Measurements from ENCODE around the gene TAS2R42. TPM values are rescaled to one million over a fixed set of nuclear protein-coding genes. Genes with fewer than 3 reads are reported as not detected.

Gene TAS2R42, protein sequence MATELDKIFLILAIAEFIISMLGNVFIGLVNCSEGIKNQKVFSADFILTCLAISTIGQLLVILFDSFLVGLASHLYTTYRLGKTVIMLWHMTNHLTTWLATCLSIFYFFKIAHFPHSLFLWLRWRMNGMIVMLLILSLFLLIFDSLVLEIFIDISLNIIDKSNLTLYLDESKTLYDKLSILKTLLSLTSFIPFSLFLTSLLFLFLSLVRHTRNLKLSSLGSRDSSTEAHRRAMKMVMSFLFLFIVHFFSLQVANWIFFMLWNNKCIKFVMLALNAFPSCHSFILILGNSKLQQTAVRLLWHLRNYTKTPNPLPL
- not detected for total RNA-seq
- total RNA-seq = 0 reads per million in 2 donors

GRCh38 chr12:11186837-11187236 lies at the start of gene TAS2R42:
Gene TAS2R42, minus strand, starts transcription at chr12:11186937. Its CDS starts 0 bp downstream, at chr12:11186937.
- H3K4me1 Mint-ChIP-seq = peaks cover 6% of the 10 kb centered on the region
- ATAC-seq = no peak

GRCh38 chr12:11233532-11233931 lies 46.8 kb upstream of the TAS2R42 start:
- no peaks in the 10 kb centered on the region for H3K27me3 Mint-ChIP-seq
- no peaks in the 10 kb centered on the region for H3K4me1 Mint-ChIP-seq
- H3K36me3 Mint-ChIP-seq (ENCODE audit: low read depth) = no peaks in the 10 kb centered on the region
- DNase-seq (no peak), ATAC-seq (no peak)
- no peaks in the 10 kb centered on the region for H3K9me3 ChIP-seq (ENCODE audit: control insufficient read depth, low read length, poor library complexity, severe bottlenecking)
- H3K4me3 Mint-ChIP-seq = no peak overlapping the region
- no peak overlapping the region for H3K27ac Mint-ChIP-seq

More at GRCh38 chr12:11186837-11187236, at the start of gene TAS2R42:
- Mint-ChIP-seq H3K27me3 (no peaks in the 10 kb centered on the region), H3K4me3 (no peak within 1 kb of the TSS), H3K27ac (no peak within 1 kb of the TSS), H3K36me3 (ENCODE audit: low read depth) (peaks cover 5% of the 10 kb centered on the region)
- DNase-seq = no peak
- H3K9me3 ChIP-seq (ENCODE audit: control insufficient read depth, low read length, poor library complexity, severe bottlenecking) = no peaks in the 10 kb centered on the region

- no peak for ATAC-seq
- H3K9me3 ChIP-seq (ENCODE audit: control insufficient read depth, low read length, poor library complexity, severe bottlenecking) = no peaks in the 10 kb centered on the region
- H3K27me3 Mint-ChIP-seq = no peaks in the 10 kb centered on the region
- H3K4me3 Mint-ChIP-seq = no peak overlapping the region
- H3K27ac Mint-ChIP-seq = no peak overlapping the region
- H3K4me1 Mint-ChIP-seq = no peaks in the 10 kb centered on the region
- no peaks in the 10 kb centered on the region for H3K36me3 Mint-ChIP-seq (ENCODE audit: low read depth)
- DNase-seq = no peak
Measured at GRCh38 chr12:11228296-11228879, 41.7 kb upstream of the TAS2R42 start.

DNA sequence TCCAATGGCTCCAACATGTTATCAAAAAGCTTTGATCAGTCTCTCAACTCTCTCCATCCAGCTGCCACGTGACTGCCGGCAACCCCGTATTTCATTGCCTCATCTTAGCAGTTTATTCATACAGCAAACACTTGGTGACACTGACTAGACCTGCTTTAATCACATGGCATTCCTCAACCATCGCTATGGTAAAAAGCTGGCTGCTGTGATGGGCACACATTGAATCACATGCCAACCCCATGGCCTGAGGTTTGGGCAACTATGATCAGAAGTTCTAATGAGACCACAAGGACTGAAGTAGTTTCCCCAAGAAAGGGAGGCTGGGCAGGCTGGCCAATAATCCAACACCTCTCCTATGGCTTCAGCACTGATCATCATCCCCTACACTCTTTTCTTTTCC lies 40.6 kb upstream of the TAS2R42 start:
- no peaks in the 10 kb centered on the region for H3K9me3 ChIP-seq (ENCODE audit: control insufficient read depth, low read length, poor library complexity, severe bottlenecking)
- Mint-ChIP-seq H3K27me3 (no peaks in the 10 kb centered on the region), H3K36me3 (ENCODE audit: low read depth) (no peaks in the 10 kb centered on the region), H3K27ac (no peak overlapping the region), H3K4me1 (no peaks in the 10 kb centered on the region), H3K4me3 (no peak overlapping the region)
- ATAC-seq = no peak
- DNase-seq = no peak

DNA sequence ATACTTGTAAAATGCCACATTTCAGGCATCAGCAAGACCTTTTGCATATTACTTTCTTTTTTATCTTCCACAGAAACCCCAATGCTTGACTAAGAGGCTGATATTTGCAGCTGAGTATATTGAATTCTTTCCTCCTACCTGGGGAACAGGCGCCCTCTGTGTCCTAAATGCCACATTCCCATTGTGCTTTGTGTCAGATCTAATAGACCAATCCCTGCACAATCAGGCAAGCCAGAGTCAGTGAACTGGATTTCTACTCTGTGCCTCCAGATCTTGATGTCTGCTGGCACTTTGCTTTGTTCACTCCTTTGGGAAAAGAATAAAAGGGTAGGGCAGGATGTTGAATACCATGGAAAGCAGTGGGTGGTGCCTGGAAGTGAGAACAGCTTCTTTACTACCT lies 22.4 kb upstream of the TAS2R42 start:
- DNase-seq = no peak
- no peaks in the 10 kb centered on the region for H3K9me3 ChIP-seq (ENCODE audit: control insufficient read depth, low read length, poor library complexity, severe bottlenecking)
- no peak overlapping the region for H3K4me3 Mint-ChIP-seq
- H3K27ac Mint-ChIP-seq = no peak overlapping the region
- no peaks in the 10 kb centered on the region for H3K36me3 Mint-ChIP-seq (ENCODE audit: low read depth)
- ATAC-seq = no peak
- H3K27me3 Mint-ChIP-seq = no peaks in the 10 kb centered on the region
- H3K4me1 Mint-ChIP-seq = no peaks in the 10 kb centered on the region

DNA sequence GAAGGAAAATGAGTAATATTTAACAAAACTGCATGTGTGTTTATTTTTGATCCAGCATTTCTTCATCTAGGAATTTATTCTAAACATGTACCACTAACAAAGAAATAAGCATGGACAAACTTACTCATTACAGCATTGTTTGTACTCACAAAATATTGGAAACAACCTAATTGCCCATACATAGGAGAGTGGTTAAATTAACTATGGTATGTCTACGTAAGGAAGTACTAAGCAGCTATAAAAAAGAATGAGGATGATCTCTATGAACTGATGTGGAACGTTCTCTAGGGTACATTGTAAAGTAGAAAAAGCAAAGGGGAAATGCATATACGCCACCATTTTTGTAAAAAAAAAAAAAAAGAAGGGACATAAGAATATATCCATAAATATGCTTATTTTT lies 17.4 kb upstream of the TAS2R42 start:
- Mint-ChIP-seq H3K4me1 (peaks cover 2% of the 10 kb centered on the region), H3K27ac (no peak overlapping the region), H3K4me3 (no peak overlapping the region), H3K36me3 (ENCODE audit: low read depth) (no peaks in the 10 kb centered on the region), H3K27me3 (no peaks in the 10 kb centered on the region)
- ATAC-seq (no peak), DNase-seq (no peak)
- no peaks in the 10 kb centered on the region for H3K9me3 ChIP-seq (ENCODE audit: control insufficient read depth, low read length, poor library complexity, severe bottlenecking)

DNA sequence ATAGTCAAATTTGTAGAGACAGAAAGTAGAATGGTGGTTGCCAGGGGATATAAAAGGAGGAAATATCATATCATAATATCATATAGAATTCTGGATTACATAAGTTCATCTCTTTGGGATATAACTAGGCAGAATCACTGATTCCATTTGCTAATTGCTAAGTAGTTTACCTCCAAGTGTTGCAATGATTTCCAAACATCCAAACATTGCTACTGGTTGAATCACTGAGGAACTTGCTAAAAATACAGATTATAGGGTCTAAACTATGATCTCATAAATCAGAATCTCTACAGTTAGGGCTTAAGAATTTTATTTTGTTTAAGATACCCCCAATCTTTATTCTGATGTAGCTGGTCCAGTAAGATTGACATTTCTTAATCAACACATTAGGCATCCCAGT lies 16.1 kb upstream of the TAS2R42 start:
- H3K36me3 Mint-ChIP-seq (ENCODE audit: low read depth) = no peaks in the 10 kb centered on the region
- H3K4me3 Mint-ChIP-seq = no peak overlapping the region
- ATAC-seq (no peak), DNase-seq (no peak)
- no peak overlapping the region for H3K27ac Mint-ChIP-seq
- no peaks in the 10 kb centered on the region for H3K9me3 ChIP-seq (ENCODE audit: control insufficient read depth, low read length, poor library complexity, severe bottlenecking)
- no peaks in the 10 kb centered on the region for H3K27me3 Mint-ChIP-seq
- peaks cover 2% of the 10 kb centered on the region for H3K4me1 Mint-ChIP-seq

DNA sequence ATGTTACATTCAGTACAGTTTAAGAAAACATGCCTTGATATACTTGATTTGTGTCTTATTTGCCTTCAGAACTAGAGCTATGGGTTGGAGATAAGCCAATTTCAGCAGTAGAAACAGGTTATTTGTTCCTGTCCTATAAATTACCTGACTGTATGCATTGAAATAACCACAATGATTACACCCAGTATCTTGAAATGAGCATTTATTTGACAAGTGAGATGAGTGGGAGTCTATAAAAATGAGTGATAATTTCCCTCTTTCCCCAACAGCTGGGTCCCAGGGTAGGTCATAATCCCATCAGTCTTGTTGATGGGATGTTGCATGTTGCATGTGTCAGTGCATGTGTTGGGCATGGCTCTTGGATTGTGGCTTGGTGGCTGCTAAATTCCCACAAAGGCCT lies 3.7 kb downstream of the TAS2R42 start:
- no peak overlapping the region for H3K27ac Mint-ChIP-seq
- H3K4me1 Mint-ChIP-seq = peaks cover 3% of the 10 kb centered on the region
- ATAC-seq = no peak
- no peaks in the 10 kb centered on the region for H3K27me3 Mint-ChIP-seq
- no peak overlapping the region for H3K4me3 Mint-ChIP-seq
- no peaks in the 10 kb centered on the region for H3K36me3 Mint-ChIP-seq (ENCODE audit: low read depth)
- H3K9me3 ChIP-seq (ENCODE audit: control insufficient read depth, low read length, poor library complexity, severe bottlenecking) = no peaks in the 10 kb centered on the region
- no peak for DNase-seq

GRCh38 chr12:11182529-11182928 lies 4.2 kb downstream of the TAS2R42 start:
- H3K4me1 Mint-ChIP-seq = peaks cover 3% of the 10 kb centered on the region
- ATAC-seq = no peak
- no peaks in the 10 kb centered on the region for H3K36me3 Mint-ChIP-seq (ENCODE audit: low read depth)
- no peak overlapping the region for H3K27ac Mint-ChIP-seq
- no peaks in the 10 kb centered on the region for H3K27me3 Mint-ChIP-seq
- no peak for DNase-seq
- H3K9me3 ChIP-seq (ENCODE audit: control insufficient read depth, low read length, poor library complexity, severe bottlenecking) = no peaks in the 10 kb centered on the region
- no peak overlapping the region for H3K4me3 Mint-ChIP-seq

- no peaks in the 10 kb centered on the region for H3K9me3 ChIP-seq (ENCODE audit: control insufficient read depth, low read length, poor library complexity, severe bottlenecking)
Measured at GRCh38 chr12:11178250-11178649, 8.5 kb downstream of the TAS2R42 start.

DNA sequence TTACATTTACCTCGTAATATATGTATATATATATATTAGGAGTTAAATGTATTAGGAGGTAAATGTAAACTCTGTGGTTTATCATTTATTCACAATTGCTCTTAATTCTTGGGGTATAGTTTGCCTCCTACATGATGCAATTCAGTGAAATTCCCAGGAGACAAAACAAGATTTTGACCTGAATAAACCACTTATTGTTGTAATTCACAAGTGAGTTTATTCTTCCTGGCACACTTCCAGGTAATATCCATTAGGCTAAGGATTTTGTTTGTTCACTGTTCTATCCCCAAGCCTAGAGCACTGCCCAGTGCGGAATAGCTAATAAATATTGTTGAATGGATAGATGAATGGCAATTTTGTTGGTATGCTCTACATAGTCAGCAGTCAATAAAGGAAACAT lies 12.7 kb downstream of the TAS2R42 start:
- Mint-ChIP-seq H3K4me1 (peaks cover 44% of the 10 kb centered on the region), H3K36me3 (ENCODE audit: low read depth) (peaks cover 8% of the 10 kb centered on the region), H3K27me3 (no peaks in the 10 kb centered on the region), H3K4me3 (no peak overlapping the region), H3K27ac (no peak overlapping the region)
- no peaks in the 10 kb centered on the region for H3K9me3 ChIP-seq (ENCODE audit: control insufficient read depth, low read length, poor library complexity, severe bottlenecking)
- ATAC-seq (no peak), DNase-seq (no peak)

More at GRCh38 chr12:11178250-11178649, 8.5 kb downstream of the TAS2R42 start:
- H3K4me3 Mint-ChIP-seq = no peak overlapping the region
- peaks cover 15% of the 10 kb centered on the region for H3K4me1 Mint-ChIP-seq
- H3K27ac Mint-ChIP-seq = no peak overlapping the region
- DNase-seq (no peak), ATAC-seq (no peak)
- H3K27me3 Mint-ChIP-seq = no peaks in the 10 kb centered on the region
- H3K36me3 Mint-ChIP-seq (ENCODE audit: low read depth) = peaks cover 3% of the 10 kb centered on the region

DNA sequence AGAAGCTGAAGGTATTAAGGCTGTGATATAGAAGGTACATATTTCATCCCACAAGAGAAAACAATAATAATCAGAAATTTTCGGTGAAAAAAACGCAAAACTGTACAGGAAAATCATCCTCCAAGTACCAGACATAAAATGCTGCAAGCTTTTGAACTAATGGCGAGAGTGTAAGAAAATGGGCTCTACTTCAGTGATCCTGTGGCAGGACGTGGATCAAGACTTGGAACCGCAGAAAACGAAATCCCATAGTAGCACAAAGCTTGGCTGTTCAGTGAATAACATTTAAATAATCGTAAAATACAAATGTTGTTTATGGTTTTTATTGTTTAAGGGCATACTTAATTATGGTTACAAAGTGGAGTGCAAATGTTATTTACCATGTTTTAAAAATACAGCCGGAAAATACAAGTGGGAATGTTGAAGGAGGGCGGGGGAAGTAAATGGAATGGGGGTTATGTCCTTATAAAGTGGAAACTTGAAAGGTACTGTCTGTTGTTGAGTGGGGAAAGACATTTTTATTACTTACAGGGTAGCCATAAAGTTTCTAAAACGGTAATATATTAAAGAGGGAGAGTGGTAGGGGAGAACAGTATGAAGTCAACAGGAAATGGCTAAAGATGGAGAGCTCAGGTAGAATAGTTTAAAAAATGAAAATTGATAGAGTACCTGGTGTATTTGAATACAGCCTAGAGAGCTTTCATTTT lies 14.6 kb downstream of the TAS2R42 start:
- DNase-seq (no peak), ATAC-seq (no peak)
- Mint-ChIP-seq H3K4me3 (peak overlapping the region; percentile 99), H3K27ac (peak overlapping the region; percentile 99), H3K4me1 (peaks cover 53% of the 10 kb centered on the region), H3K36me3 (ENCODE audit: low read depth) (peaks cover 8% of the 10 kb centered on the region), H3K27me3 (no peaks in the 10 kb centered on the region)
- H3K9me3 ChIP-seq (ENCODE audit: control insufficient read depth, low read length, poor library complexity, severe bottlenecking) = no peaks in the 10 kb centered on the region

- Mint-ChIP-seq H3K27ac (peak within 1 kb of the TSS; percentile 99), H3K4me3 (peak within 1 kb of the TSS; percentile 99), H3K36me3 (ENCODE audit: low read depth) (peaks cover 7% of the 10 kb centered on the region), H3K4me1 (peaks cover 55% of the 10 kb centered on the region), H3K27me3 (no peaks in the 10 kb centered on the region)
- ATAC-seq (peak; percentile 96), DNase-seq (peak; percentile 74 to 84 (median 77))
- H3K9me3 ChIP-seq (ENCODE audit: control insufficient read depth, low read length, poor library complexity, severe bottlenecking) = no peaks in the 10 kb centered on the region
Measured at GRCh38 chr12:11171145-11171968, 15.4 kb downstream of the TAS2R42 start, which contains the start of gene SMIM10L1. Gene SMIM10L1, plus strand, starts transcription at chr12:11171194. Its CDS starts 163 bp downstream, at chr12:11171357.
